ENCODE results near the gene EIF4G3.

- TF ChIP-seq CTCF (conservative IDR thresholded peaks at IDR 0.05) (no peak), ZFX (IDR thresholded peaks at IDR 0.05) (no peak)
Measured at GRCh38 chr1:20978413-20978812, 198.3 kb downstream of the EIF4G3 start.

Measured in C4-2B (cell line).